Diencephalon (tissue), 1 donor: ENCODE data around the gene HEXIM2. TPM values are rescaled to one million over a fixed set of nuclear protein-coding genes. Genes with fewer than 3 reads are reported as not detected.

Source experiments
- small RNA-seq: library from RNA; depleted of rRNA; stranded (forward); fragments of <200 nt; gene quantifications from one replicate; pipeline ENCODE3, GENCODE V24; 2014
- total RNA-seq: library from RNA; depleted of rRNA; stranded (reverse); fragments of >200 nt; gene quantifications from one replicate; pipeline ENCODE4 v1.2.3, GENCODE V29; 2014

HEXIM2 gene
- 10.4 TPM for total RNA-seq

GRCh38 chr17:45161288-45162024, at the start of gene HEXIM2:
Gene HEXIM2 (plus strand): TSS chr17:45161875. CDS start chr17:45162794, 919 bp downstream.

GRCh38 chr17:45132320-45132571, 29.4 kb upstream of the HEXIM2 start, which contains the start of gene PLCD3:
Gene PLCD3 (minus strand): TSS chr17:45132515. CDS start chr17:45132410, 105 bp downstream.

GRCh38 chr17:45135192-45135977, 26.3 kb upstream of the HEXIM2 start, which contains the start of gene ACBD4:
Gene ACBD4 (plus strand): TSS chr17:45135687. CDS start chr17:45136145, 458 bp downstream.

GRCh38 chr17:45148183-45149036, 13.3 kb upstream of the HEXIM2 start, which contains the start of gene HEXIM1:
Gene HEXIM1 (plus strand): TSS chr17:45148475. CDS start chr17:45149191, 716 bp downstream.

Small RNA genes within 50 kb of the gene (small RNA-seq; reads per million reads assigned to genes)
- not detected for gene MIR6784

Other genes starting within 250 kb of the HEXIM2 start
- gene GFAP, start 246.4 kb upstream of the HEXIM2 start, total RNA-seq: 1,198 TPM
- 1.4 TPM for gene KIF18B, start 214.1 kb upstream of the HEXIM2 start, total RNA-seq
- gene C1QL1, start 193.6 kb upstream of the HEXIM2 start, total RNA-seq: 8.3 TPM
- gene DCAKD, start 110.2 kb upstream of the HEXIM2 start, total RNA-seq: 49.8 TPM
- gene NMT1, start 100.6 kb upstream of the HEXIM2 start, total RNA-seq: 35.1 TPM
- gene PLCD3, start 29.4 kb upstream of the HEXIM2 start, total RNA-seq: 14.1 TPM
- 3.5 TPM for gene ACBD4, start 26.2 kb upstream of the HEXIM2 start, total RNA-seq
- 14.1 TPM for gene HEXIM1, start 13.4 kb upstream of the HEXIM2 start, total RNA-seq
- gene FMNL1, start 60.0 kb downstream of the HEXIM2 start, total RNA-seq: 11.1 TPM
- not detected for gene SPATA32, start 100.2 kb downstream of the HEXIM2 start, total RNA-seq
- 1.6 TPM for gene MAP3K14, start 155.1 kb downstream of the HEXIM2 start, total RNA-seq